ENCODE results near the gene ARL8B. TPM values are rescaled to one million over a fixed set of nuclear protein-coding genes. Genes with fewer than 3 reads are reported as not detected.

The ARL8B gene
- total and polyA plus RNA-seq, 7 donors: 28.2 to 55.9 (median 47.2) TPM

GRCh38 chr3:5149306-5149880 lies 27.3 kb downstream of the ARL8B start:
- Histone ChIP-seq H3K36me3 (no peaks in the 10 kb centered on the region), H3K4me3 (no peak overlapping the region), H3K4me1 (peaks cover 0 to 7% (median 5%) of the 10 kb centered on the region in 4 donors), H3K27ac (no peak overlapping the region), H3K9me3 (no peaks in the 10 kb centered on the region), H3K27me3 (no peaks in the 10 kb centered on the region)
- no peak for DNase-seq
- WGBS, 2 donors: 73 to 85% methylated on average over 7 of the region's 7 CpGs
- TF ChIP-seq CTCF (IDR thresholded peaks at IDR 0.05) (no peak), POLR2A (IDR thresholded peaks at IDR 0.05) (no peak), POLR2AphosphoS5 (IDR thresholded peaks at IDR 0.05) (no peak), EP300 (IDR thresholded peaks at IDR 0.05) (no peak)
- intact Hi-C loops (cut with DNase I): no loop called here

GRCh38 chr3:5151586-5151985 lies 29.5 kb downstream of the ARL8B start:
- Histone ChIP-seq H3K36me3 (no peaks in the 10 kb centered on the region), H3K27ac (no peak overlapping the region), H3K9me3 (no peaks in the 10 kb centered on the region), H3K27me3 (no peaks in the 10 kb centered on the region), H3K4me1 (peaks cover 0 to 7% (median 2%) of the 10 kb centered on the region in 4 donors), H3K4me3 (no peak overlapping the region)
- intact Hi-C loops (cut with DNase I): no loop called here
- DNase-seq: no peak
- 93 to 94% methylated on average over 6 of the region's 6 CpGs for WGBS, 2 donors
- TF ChIP-seq CTCF (IDR thresholded peaks at IDR 0.05): no peak
- TF ChIP-seq POLR2A (IDR thresholded peaks at IDR 0.05): no peak
- no peak for TF ChIP-seq POLR2AphosphoS5 (IDR thresholded peaks at IDR 0.05)
- TF ChIP-seq EP300 (IDR thresholded peaks at IDR 0.05): no peak

GRCh38 chr3:5153074-5153473 lies 31.0 kb downstream of the ARL8B start:
- intact Hi-C loops (cut with DNase I): no loop called here
- Histone ChIP-seq H3K4me1 (peaks cover 0 to 7% (median 2%) of the 10 kb centered on the region in 4 donors), H3K36me3 (no peaks in the 10 kb centered on the region), H3K27me3 (no peaks in the 10 kb centered on the region), H3K4me3 (no peak overlapping the region), H3K27ac (no peak overlapping the region), H3K9me3 (no peaks in the 10 kb centered on the region)
- 89 to 91% methylated on average over 4 of the region's 4 CpGs for WGBS, 2 donors
- DNase-seq: no peak
- TF ChIP-seq CTCF (IDR thresholded peaks at IDR 0.05) (no peak), POLR2A (IDR thresholded peaks at IDR 0.05) (no peak), POLR2AphosphoS5 (IDR thresholded peaks at IDR 0.05) (no peak), EP300 (IDR thresholded peaks at IDR 0.05) (no peak)

GRCh38 chr3:5155241-5155640 lies 33.1 kb downstream of the ARL8B start:
- H3K27ac ChIP-seq: no peak overlapping the region
- no peak for DNase-seq
- no peaks in the 10 kb centered on the region for H3K9me3 ChIP-seq
- peaks cover 0 to 5% (median 1%) of the 10 kb centered on the region in 4 donors for H3K4me1 ChIP-seq
- H3K27me3 ChIP-seq: no peaks in the 10 kb centered on the region
- no peak for TF ChIP-seq EP300 (IDR thresholded peaks at IDR 0.05)
- no peak for TF ChIP-seq CTCF (IDR thresholded peaks at IDR 0.05)
- no peak for TF ChIP-seq POLR2AphosphoS5 (IDR thresholded peaks at IDR 0.05)
- no peak for TF ChIP-seq POLR2A (IDR thresholded peaks at IDR 0.05)
- intact Hi-C loops (cut with DNase I): no loop called here
- H3K4me3 ChIP-seq: no peak overlapping the region
- no peaks in the 10 kb centered on the region for H3K36me3 ChIP-seq

- intact Hi-C loops (cut with DNase I): no loop called here
- no peaks in the 10 kb centered on the region for H3K27me3 ChIP-seq
- DNase-seq: no peak
- WGBS, 2 donors: 79 to 87% methylated on average over 3 of the region's 3 CpGs
- H3K4me3 ChIP-seq: no peak overlapping the region
- H3K4me1 ChIP-seq: peaks cover 0 to 26% (median 20%) of the 10 kb centered on the region in 4 donors
- no peaks in the 10 kb centered on the region for H3K36me3 ChIP-seq
- H3K9me3 ChIP-seq: no peaks in the 10 kb centered on the region
- TF ChIP-seq CTCF (IDR thresholded peaks at IDR 0.05) (no peak), EP300 (IDR thresholded peaks at IDR 0.05) (no peak), POLR2AphosphoS5 (IDR thresholded peaks at IDR 0.05) (no peak), POLR2A (IDR thresholded peaks at IDR 0.05) (no peak)
- no peak overlapping the region for H3K27ac ChIP-seq
These were observed 38.2 kb downstream of the ARL8B start for GRCh38 chr3:5160321-5160720.
